ENCODE results near the gene MICALL1.

Gene MICALL1

GRCh38 chr22:37917874-37918548, 11.9 kb downstream of the MICALL1 start:
- no peaks in the 10 kb centered on the region for H3K27me3 ChIP-seq
- no peaks in the 10 kb centered on the region for H3K4me1 ChIP-seq
- H3K9me3 ChIP-seq, result no peaks in the 10 kb centered on the region
- no peak for DNase-seq
- TF ChIP-seq CTCF (IDR thresholded peaks at IDR 0.05; ENCODE audit: low read depth, low read length), result no peak
- no peak overlapping the region for H3K4me3 ChIP-seq (ENCODE audit: low read depth, low read length)
- H3K36me3 ChIP-seq, result peaks cover 3% of the 10 kb centered on the region; the same call in 1 of the 2 replicates

DNA sequence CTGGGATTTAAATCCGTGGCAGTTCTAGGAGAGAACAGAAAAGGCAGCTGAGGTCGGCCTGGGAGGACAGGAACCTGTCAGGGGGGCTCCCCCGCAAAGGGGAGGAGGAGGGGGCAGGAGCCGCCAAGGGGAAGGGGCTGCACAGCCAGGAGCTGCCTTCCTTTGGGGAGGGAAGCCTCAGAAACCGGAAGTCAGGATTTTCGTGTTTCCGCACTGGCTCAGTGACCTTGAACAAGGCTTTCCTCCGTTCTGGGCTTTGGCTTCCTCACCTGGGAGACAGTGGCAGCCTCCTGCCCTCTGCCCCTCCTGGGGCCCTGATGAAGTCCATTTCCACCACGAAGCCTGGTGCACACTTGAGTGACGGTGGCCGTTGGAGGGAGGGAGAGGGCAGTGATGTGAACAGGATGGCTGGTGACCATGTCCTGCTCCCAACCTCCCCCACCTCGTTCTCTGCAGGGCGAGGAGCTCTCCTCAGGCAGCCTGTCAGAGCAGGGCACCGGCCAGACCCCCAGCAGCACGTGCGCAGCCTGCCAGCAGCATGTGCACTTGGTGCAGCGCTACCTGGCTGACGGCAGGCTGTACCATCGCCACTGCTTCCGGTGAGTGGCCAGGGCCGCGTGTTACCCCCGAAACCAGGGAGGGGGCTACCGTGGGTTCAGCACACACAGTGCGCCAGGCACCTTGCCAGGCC, 12.6 kb downstream of the MICALL1 start:
- no peak for TF ChIP-seq CTCF (IDR thresholded peaks at IDR 0.05; ENCODE audit: low read depth, low read length)
- no peaks in the 10 kb centered on the region for H3K9me3 ChIP-seq
- no peaks in the 10 kb centered on the region for H3K27me3 ChIP-seq
- H3K36me3 ChIP-seq, result peaks cover 3% of the 10 kb centered on the region; the same call in 1 of the 2 replicates
- no peak overlapping the region for H3K4me3 ChIP-seq (ENCODE audit: low read depth, low read length)
- H3K4me1 ChIP-seq, result no peaks in the 10 kb centered on the region
- DNase-seq, result no peak

DNA sequence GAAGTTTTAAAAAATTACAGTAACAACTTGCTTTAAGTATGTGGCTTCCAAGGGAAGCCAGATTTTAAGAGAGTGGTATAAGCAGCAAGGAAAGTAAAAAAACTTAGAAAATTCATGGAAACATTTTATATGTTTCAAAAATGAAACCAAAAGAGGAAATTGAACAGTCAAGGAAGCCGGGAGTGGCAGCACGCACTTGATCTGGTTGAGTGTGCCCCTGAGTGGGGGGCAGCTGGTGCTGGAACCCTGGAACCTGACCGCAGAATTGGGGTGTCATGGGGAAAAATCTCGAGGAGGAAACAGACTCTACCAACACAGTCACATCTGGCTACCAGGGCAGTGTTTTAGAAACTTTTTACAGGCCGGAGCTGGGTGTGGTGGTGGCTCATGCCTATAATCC, 14.0 kb downstream of the MICALL1 start:
- peaks cover 3% of the 10 kb centered on the region; the same call in 1 of the 2 replicates for H3K36me3 ChIP-seq
- no peaks in the 10 kb centered on the region for H3K27me3 ChIP-seq
- TF ChIP-seq CTCF (IDR thresholded peaks at IDR 0.05; ENCODE audit: low read depth, low read length), result no peak
- DNase-seq, result no peak
- no peak overlapping the region for H3K4me3 ChIP-seq (ENCODE audit: low read depth, low read length)
- H3K4me1 ChIP-seq, result no peaks in the 10 kb centered on the region
- H3K9me3 ChIP-seq, result no peaks in the 10 kb centered on the region

- no peak for TF ChIP-seq CTCF (IDR thresholded peaks at IDR 0.05; ENCODE audit: low read depth, low read length)
- Histone ChIP-seq H3K27me3 (no peaks in the 10 kb centered on the region), H3K9me3 (no peaks in the 10 kb centered on the region), H3K36me3 (peaks cover 17% of the 10 kb centered on the region), H3K4me3 (ENCODE audit: low read depth, low read length) (no peak overlapping the region), H3K4me1 (no peaks in the 10 kb centered on the region)
- no peak for DNase-seq
Observed at GRCh38 chr22:37922191-37922590, 16.1 kb downstream of the MICALL1 start.

- H3K27me3 ChIP-seq, result no peaks in the 10 kb centered on the region
- TF ChIP-seq CTCF (IDR thresholded peaks at IDR 0.05; ENCODE audit: low read depth, low read length), result no peak
- H3K9me3 ChIP-seq, result no peaks in the 10 kb centered on the region
- H3K4me3 ChIP-seq (ENCODE audit: low read depth, low read length), result no peak overlapping the region
- peaks cover 14% of the 10 kb centered on the region for H3K36me3 ChIP-seq
- no peaks in the 10 kb centered on the region for H3K4me1 ChIP-seq
- no peak for DNase-seq
Observed at GRCh38 chr22:37923927-37924326, 17.8 kb downstream of the MICALL1 start.
